Mesodermal cell (in vitro differentiated cells): ENCODE measurements around the gene YOD1.

ENCODE experiments used
- H3K27ac ChIP-seq: 2 replicates; pipeline ENCODE4 v1.7.0; 2013; ENCODE audit warnings: mild to moderate bottlenecking, low read depth, low read length, moderate library complexity; ENCODE audit not compliant: severe bottlenecking
- H3K36me3 ChIP-seq: 2 replicates; pipeline ENCODE4 v1.7.1; 2013; ENCODE audit warnings: mild to moderate bottlenecking, low read length, moderate library complexity; ENCODE audit not compliant: control insufficient read depth, insufficient read depth
- H3K4me1 ChIP-seq: one replicate; pipeline ENCODE4 v1.7.1; 2013; ENCODE audit warnings: mild to moderate bottlenecking, low read length; ENCODE audit not compliant: insufficient read depth, control insufficient read depth, poor library complexity, severe bottlenecking
- H3K4me3 ChIP-seq: 2 replicates; pipeline ENCODE4 v1.7.0; 2013; ENCODE audit warnings: low read length, control low read depth, mild to moderate bottlenecking; ENCODE audit not compliant: insufficient read depth, poor library complexity, severe bottlenecking; ENCODE audit errors: extremely low read depth
- H3K9me3 ChIP-seq: 2 replicates; pipeline ENCODE4 v1.7.1; 2013; ENCODE audit warnings: mild to moderate bottlenecking, low read length, moderate library complexity; ENCODE audit not compliant: control insufficient read depth
- WGBS, 2 experiments: methylation state at CpG; one replicate each; pipeline ENCODE4 v1.1.5; 2013; ENCODE audit warnings: missing lambda C conversion rate in 2 of 2; ENCODE audit not compliant: insufficient coverage in 2 of 2; 5-methylcytosine and 5-hydroxymethylcytosine counted together

YOD1 gene

DNA sequence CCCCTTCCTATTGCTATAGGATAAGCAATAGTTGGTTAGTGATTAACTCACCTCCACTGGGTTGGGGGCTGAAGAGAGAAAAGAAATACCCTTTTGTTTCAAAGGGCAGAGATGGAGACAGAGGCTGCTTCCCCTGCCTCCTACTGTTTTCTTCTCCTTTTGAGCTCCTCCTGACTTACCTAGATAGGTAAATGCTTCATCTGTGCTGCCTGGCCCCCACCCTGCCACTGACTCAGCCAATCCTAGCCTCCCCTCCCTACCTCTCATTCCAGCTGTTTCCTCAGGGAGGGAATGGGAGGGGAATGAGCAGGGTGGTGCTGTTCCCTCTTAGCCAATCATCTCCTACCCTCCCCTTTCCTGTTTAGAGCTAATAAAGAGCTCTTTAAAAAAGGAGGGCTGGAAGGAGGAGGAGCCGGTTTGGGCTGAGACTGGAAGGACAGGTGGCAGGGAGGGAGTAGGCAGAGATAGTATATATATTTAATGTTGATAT lies 18.4 kb downstream of the YOD1 start, which contains the start of gene C1orf116:
C1orf116 (minus strand) TSS at position 229 of the 490 bp plus-strand sequence. CDS start 5,158 bp downstream, outside the sequence.
- Histone ChIP-seq H3K27ac (no peak within 1 kb of the TSS), H3K4me1 (peaks cover 5% of the 10 kb centered on the region), H3K36me3 (no peaks in the 10 kb centered on the region), H3K9me3 (no peaks in the 10 kb centered on the region), H3K4me3 (no peak within 1 kb of the TSS)
- WGBS, 2 experiments, result 0% methylated on average over 1 of the region's 1 CpG

DNA sequence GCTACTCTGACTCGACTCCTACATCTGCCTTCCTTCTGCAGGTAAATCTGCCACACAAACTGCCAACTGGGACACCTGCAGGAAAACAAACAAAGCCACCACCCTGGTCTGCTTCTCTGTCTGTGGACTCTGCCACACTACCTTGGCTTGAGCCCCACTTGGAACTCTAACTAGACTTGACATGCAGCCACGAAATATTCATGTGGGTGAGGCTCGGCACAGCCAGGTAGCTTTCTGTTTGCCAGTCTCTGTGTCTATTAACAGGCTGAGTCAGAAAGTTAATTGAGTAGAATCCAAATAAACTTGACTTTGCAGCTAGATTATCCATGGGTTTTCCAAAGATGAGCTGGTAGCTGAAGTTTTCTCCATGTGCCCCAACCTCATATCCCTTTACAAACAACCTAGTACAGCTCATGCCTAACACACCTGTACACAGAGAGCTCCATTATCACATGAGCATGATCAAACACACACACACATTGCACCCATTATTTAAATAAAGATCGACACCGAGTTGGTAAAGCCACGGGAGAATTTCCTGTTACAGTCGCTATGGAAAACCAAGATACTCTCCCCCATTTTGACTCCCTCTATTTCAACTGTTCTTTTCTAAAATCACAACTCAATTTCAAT lies 19.3 kb downstream of the YOD1 start:
- H3K27ac ChIP-seq, result no peak overlapping the region

DNA sequence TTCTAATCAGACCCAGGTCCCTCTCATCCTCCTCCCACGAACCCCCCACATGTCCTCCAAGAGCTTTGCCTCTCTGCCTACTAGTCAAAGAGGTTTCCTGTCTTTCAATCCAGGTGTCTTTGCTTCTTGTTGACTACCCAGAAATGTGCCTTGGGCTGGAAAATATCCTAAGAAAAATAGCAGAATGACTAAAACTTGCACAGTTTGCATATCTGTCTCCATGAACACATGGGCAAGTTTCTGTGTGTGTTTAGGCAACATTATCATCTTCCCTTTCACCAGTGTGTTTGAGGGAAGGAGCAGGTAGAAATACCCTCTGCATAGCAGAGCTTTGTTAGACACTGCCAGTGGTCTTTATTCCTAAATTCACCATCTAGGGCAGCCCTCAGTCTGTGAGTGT lies 20.0 kb downstream of the YOD1 start:
- H3K9me3 ChIP-seq, result no peaks in the 10 kb centered on the region
- H3K4me3 ChIP-seq, result no peak overlapping the region
- no peaks in the 10 kb centered on the region for H3K36me3 ChIP-seq
- 80% methylated on average over 1 of the region's 1 CpG; no CpG with 5 or more reads in 1 of the 2 experiments for WGBS, 2 experiments
- H3K4me1 ChIP-seq, result peaks cover 21% of the 10 kb centered on the region
- H3K27ac ChIP-seq, result no peak overlapping the region

More for the DNA sequence above, 19.3 kb downstream of the YOD1 start:
- WGBS, 2 experiments, result 89 to 90% methylated on average over 6 to 7 of the region's 7 CpGs
- no peak overlapping the region for H3K4me3 ChIP-seq
- peaks cover 14% of the 10 kb centered on the region for H3K4me1 ChIP-seq
- no peaks in the 10 kb centered on the region for H3K9me3 ChIP-seq
- no peaks in the 10 kb centered on the region for H3K36me3 ChIP-seq

DNA sequence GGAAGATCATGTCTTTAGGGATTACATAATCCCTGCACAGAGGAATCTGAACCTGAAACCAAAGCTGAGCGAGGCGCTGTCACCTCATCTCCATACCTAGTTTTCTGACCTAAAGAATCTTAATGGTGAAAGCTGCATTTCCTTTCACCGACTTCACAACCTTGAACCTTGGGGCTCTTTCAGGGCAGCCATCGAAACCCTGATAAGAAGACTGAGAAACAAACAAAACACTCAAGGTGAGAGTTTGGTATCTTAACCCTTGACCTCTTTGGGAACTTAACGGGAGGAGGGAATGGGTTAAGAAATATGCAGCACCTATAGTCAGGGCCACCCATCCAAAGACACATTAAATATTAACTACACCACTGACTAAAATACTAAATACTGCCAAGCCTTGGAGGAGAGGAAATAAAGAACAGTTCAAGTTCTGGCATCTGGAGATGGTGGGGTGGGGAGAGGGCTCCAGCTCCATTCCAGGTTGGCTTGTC lies 20.4 kb downstream of the YOD1 start:
- 70 to 100% methylated on average over 2 of the region's 5 CpGs for WGBS, 2 experiments
- H3K27ac ChIP-seq, result no peak overlapping the region

DNA sequence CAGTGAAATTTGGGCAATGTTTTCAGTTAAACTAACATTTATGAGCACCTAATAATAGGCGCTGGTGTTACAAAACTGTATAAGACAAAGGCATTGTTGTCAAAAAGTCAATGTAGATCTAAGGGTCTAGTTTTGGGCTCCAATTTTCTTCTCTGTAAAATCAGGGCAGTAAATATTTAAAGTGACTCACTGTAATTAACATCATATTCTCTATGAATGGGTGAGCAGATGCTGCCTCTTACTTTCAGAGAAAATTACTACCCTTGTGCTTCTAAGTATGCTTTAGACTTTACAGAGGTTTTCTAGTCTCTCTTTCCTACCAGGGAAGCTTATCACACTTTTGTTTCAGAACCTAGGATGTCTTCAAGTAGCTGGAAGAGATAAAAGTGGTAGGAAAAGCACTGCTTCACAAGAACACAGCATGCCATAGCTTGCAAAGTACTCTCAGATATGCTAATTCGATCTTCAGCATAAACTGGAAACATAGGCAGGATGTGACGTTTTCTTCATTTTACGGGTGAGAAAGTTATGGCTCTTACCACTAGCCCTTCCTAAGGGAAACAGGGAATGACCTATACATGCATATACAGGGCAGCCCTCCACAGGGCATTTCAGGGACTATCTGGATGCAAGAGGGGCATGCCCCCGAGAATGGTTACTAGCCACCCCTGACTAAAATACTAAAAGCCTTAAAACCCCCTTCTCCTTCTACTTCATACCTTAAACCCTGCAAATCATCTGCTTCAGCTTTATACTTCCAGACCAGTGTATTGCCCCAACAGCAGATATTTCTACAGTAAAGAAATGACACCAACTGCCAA lies 21.1 kb downstream of the YOD1 start:
- WGBS, 2 experiments, result 65 to 77% methylated on average over 4 of the region's 5 CpGs
- Histone ChIP-seq H3K4me1 (peaks cover 32% of the 10 kb centered on the region), H3K9me3 (no peaks in the 10 kb centered on the region), H3K36me3 (no peaks in the 10 kb centered on the region), H3K27ac (no peak overlapping the region), H3K4me3 (no peak overlapping the region)

More for the DNA sequence above, 20.4 kb downstream of the YOD1 start:
- Histone ChIP-seq H3K9me3 (no peaks in the 10 kb centered on the region), H3K4me1 (peaks cover 26% of the 10 kb centered on the region), H3K36me3 (no peaks in the 10 kb centered on the region), H3K4me3 (no peak overlapping the region)

DNA sequence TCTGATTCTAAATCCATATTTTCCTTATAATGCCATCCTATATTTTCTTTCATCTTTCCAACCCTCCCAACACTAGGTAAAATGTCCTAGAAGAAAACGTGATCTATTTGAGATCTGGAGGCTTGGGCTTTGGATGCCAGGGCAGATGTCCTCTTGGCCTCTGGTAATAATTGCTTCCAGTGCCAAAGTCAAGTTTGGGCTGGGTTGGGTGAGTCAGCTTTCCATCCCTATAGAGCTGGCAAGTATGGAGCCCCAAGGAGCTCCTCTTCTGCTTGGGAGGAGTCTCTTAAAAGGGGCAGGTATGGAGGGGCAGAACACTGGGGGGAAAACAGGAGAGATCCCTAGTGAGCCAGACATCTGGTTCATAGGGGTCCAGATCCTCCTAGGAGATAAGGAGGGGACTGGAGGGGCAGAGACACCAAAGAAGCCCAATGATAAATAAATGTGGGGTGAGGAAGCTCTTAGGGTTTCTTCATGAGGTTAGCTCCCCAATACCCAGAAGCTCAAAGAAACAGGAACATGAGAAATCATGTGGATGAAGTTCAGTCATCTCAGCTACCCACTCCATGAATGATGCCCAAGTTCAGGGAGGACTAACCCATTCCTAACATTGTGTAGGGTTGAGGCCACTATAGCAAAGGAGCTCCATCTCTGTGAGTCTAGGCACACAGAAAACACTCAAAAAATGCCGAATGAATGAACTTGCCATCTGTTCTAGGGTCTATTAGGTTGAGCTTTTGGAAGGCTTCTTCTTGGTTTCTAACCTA lies 21.9 kb downstream of the YOD1 start:
- Histone ChIP-seq H3K36me3 (no peaks in the 10 kb centered on the region), H3K27ac (no peak overlapping the region)
- 100% methylated on average over 1 of the region's 2 CpGs; no CpG with 5 or more reads in 1 of the 2 experiments for WGBS, 2 experiments

DNA sequence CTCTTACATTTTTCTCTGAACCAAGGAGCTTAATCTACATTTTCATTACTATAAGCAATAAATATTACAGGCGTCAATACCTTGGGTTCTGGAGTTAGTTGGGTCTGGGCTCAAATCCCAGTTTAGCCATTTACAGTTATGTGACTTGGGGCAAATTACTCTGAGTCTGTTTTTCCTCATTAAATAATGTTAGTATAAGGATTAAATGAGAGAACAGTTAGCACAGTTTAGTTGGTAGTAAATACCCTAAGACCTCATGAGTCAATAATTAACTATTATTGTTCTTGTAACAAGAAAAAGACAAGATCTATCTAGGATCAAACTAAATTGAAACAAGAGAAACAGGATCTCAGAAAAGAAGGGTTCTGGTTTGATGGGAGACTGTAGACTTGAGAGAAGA lies 23.1 kb downstream of the YOD1 start:
- H3K4me3 ChIP-seq, result no peak overlapping the region
- no peaks in the 10 kb centered on the region for H3K36me3 ChIP-seq
- no CpG with 5 or more reads among the region's 1 CpG for WGBS, 2 experiments
- no peaks in the 10 kb centered on the region for H3K9me3 ChIP-seq
- H3K4me1 ChIP-seq, result peaks cover 40% of the 10 kb centered on the region
- no peak overlapping the region for H3K27ac ChIP-seq

More for the DNA sequence above, 21.9 kb downstream of the YOD1 start:
- peaks cover 37% of the 10 kb centered on the region for H3K4me1 ChIP-seq
- no peak overlapping the region for H3K4me3 ChIP-seq
- no peaks in the 10 kb centered on the region for H3K9me3 ChIP-seq

DNA sequence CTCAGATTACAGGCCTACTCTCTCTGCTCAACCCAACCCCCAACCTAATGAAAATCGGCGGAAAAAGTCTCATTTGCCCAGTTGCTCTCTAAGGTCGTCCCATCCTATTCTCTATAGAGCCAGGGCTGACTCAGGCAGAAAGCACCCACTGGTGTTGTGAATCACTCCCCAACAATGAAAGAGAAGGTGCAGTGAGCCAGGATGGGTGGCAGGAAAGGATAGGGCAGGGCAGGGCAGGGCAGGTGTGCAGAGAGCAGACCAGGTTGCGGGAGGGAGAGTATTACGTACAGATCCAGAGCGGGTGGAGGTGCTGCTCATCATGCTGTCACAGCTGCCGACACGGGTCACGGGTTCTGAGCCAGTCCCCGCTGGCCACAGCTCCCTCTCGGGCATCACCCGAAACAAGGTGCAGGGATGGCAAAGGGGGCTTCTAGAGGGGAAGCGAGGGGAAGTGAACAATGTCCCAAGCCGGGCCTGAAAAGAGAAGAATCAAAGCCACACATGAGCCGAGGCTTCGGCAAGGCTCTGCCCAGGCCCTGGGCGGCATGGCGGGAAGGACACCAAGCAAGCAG lies 23.7 kb downstream of the YOD1 start:
- 91 to 94% methylated on average over 16 to 17 of the region's 18 CpGs for WGBS, 2 experiments
- Histone ChIP-seq H3K4me3 (no peak overlapping the region), H3K36me3 (no peaks in the 10 kb centered on the region), H3K4me1 (peaks cover 37% of the 10 kb centered on the region), H3K27ac (no peak overlapping the region), H3K9me3 (no peaks in the 10 kb centered on the region)

DNA sequence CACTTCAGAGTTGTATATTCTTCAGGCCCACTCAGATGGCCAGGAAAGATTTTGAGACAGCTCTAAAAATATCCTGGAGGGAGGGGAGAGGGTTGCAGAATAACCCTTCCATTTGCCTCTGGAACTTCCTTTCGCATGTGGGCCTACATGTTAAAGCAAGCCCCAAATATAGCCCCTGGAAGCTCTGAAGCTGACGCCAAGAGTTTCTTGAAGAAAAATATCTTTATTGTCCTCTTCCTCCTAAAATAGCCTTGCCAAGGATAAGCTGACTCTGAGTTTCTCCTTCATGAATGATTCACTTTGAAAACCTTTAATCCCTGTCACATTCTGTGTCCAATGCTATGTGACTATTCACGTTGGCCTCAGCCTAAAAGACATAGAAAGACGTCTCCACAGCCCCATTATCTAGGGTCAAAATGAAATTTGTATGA lies 24.9 kb downstream of the YOD1 start:
- no peaks in the 10 kb centered on the region for H3K9me3 ChIP-seq
- H3K36me3 ChIP-seq, result no peaks in the 10 kb centered on the region
- H3K27ac ChIP-seq, result peak overlapping the region; percentile 90
- H3K4me3 ChIP-seq, result no peak overlapping the region
- peaks cover 37% of the 10 kb centered on the region for H3K4me1 ChIP-seq
- WGBS, 2 experiments, result 60 to 91% methylated on average over 2 of the region's 4 CpGs
